H1 (cell line): ENCODE data around the gene SP7. TPM values are rescaled to one million over a fixed set of nuclear protein-coding genes. Genes with fewer than 3 reads are reported as not detected.

Source experiments
- CTCF ChIA-PET: fragments of 300-600 bp; sonication (Branson Sonifier 250); formaldehyde crosslinking; loops from one replicate; lab custom pipeline; 2021; ENCODE audit not compliant: partially characterized antibody; lab: Charles Lee
- POLR2A ChIA-PET: fragments of 300-600 bp; sonication (Branson Sonifier 250); formaldehyde crosslinking; loops from one replicate; lab custom pipeline; 2021; ENCODE audit warnings: inconsistent platforms; ENCODE audit not compliant: partially characterized antibody; lab: Charles Lee
- DNase-seq, 2 experiments: peaks; one replicate each; pipeline versions ENCODE4 v3.0.0 to v3.0.0-alpha.2; 2010 to 2022; ENCODE audit warnings: low spot score in 2 of 2, low read depth in 1 of 2, mixed read lengths in 1 of 2
- FAIRE-seq: peaks from 2 replicates; lab custom pipeline; 2011; peaks lifted over from hg19 to GRCh38; lab: Jason Lieb, UNC
- H2AFZ ChIP-seq: 2 replicates; pipeline ENCODE4 v1.8.1; 2012; ENCODE audit warnings: low read length, inconsistent platforms
- H2AK5ac ChIP-seq: 2 replicates; pipeline ENCODE4 v1.6.1; 2013; ENCODE audit warnings: low read depth, low read length
- H2BK120ac ChIP-seq: replicated peaks from 2 replicates; pipeline ENCODE3; 2013; ENCODE audit warnings: low read depth, low read length, inconsistent platforms
- H2BK12ac ChIP-seq: 2 replicates; pipeline ENCODE4 v1.6.1; 2013; ENCODE audit warnings: low read depth, low read length
- H2BK15ac ChIP-seq: 2 replicates; pipeline ENCODE4 v1.6.1; 2013; ENCODE audit warnings: low read length
- H2BK20ac ChIP-seq: 2 replicates; pipeline ENCODE4 v1.6.1; 2013; ENCODE audit warnings: low read length
- H2BK5ac ChIP-seq: 2 replicates; pipeline ENCODE4 v1.6.1; 2013; ENCODE audit warnings: low read depth, low read length
- H3K14ac ChIP-seq: 2 replicates; pipeline ENCODE4 v1.6.1; 2013; ENCODE audit warnings: inconsistent platforms; ENCODE audit not compliant: insufficient read length
- H3K18ac ChIP-seq: 2 replicates; pipeline ENCODE4 v1.6.1; 2013; ENCODE audit warnings: low read length; ENCODE audit errors: extremely low read depth
- H3K23ac ChIP-seq: 2 replicates; pipeline ENCODE4 v1.6.1; 2013; ENCODE audit warnings: inconsistent platforms; ENCODE audit not compliant: insufficient read length
- H3K23me2 ChIP-seq: 2 replicates; pipeline ENCODE4 v1.6.1; 2013; ENCODE audit warnings: low read depth, low read length
- H3K27ac ChIP-seq: 2 replicates; pipeline ENCODE4 v1.6.1; 2011; ENCODE audit warnings: low read depth, low read length, inconsistent platforms
- H3K27me3 ChIP-seq, 4 experiments: replicated peaks in 1 of 4; 1 replicate in 1 of 4; 2 replicates in 3 of 4; pipeline versions ENCODE4 v1.6.1 to v1.8.1; 2011 to 2013; ENCODE audit warnings: low read length in 3 of 4, mild to moderate bottlenecking in 3 of 4, inconsistent platforms in 2 of 4, mixed read lengths in 2 of 4, moderate library complexity in 1 of 4; ENCODE audit not compliant: control insufficient read depth in 3 of 4, insufficient read depth in 3 of 4; ENCODE audit errors: extremely low read depth in 1 of 4
- H3K36me3 ChIP-seq, 4 experiments: 2 replicates each; pipeline versions ENCODE4 v1.6.1 to v1.8.1; 2011 to 2013; ENCODE audit warnings: mild to moderate bottlenecking in 4 of 4, low read length in 3 of 4, moderate library complexity in 2 of 4, control low read depth in 1 of 4, inconsistent platforms in 1 of 4; ENCODE audit not compliant: insufficient read depth in 4 of 4, control insufficient read depth in 2 of 4
- H3K4ac ChIP-seq: replicated peaks from 2 replicates; pipeline ENCODE3; 2013; ENCODE audit warnings: low read length, low read depth, mixed read lengths, inconsistent platforms; ENCODE audit not compliant: insufficient read length
- H3K4me1 ChIP-seq, 4 experiments: replicated peaks in 1 of 4; 1 replicate in 1 of 4; 2 replicates in 3 of 4; pipeline versions ENCODE4 v1.6.1 to v1.8.1; 2011 to 2013; ENCODE audit warnings: low read length in 3 of 4, inconsistent platforms in 2 of 4, mixed read lengths in 1 of 4; ENCODE audit not compliant: insufficient read depth in 4 of 4, control insufficient read depth in 3 of 4
- H3K4me2 ChIP-seq, 2 experiments: 2 replicates each; pipeline versions ENCODE4 v1.6.1 to v1.8.1; 2011 to 2013; ENCODE audit warnings: low read depth in 2 of 2, low read length in 2 of 2, control low read depth in 1 of 2, inconsistent platforms in 1 of 2, mild to moderate bottlenecking in 1 of 2; ENCODE audit not compliant: insufficient read depth in 1 of 2
- H3K4me3 ChIP-seq, 4 experiments: fragments of 200-600, 300-600 bp in 1 of 4; sonication (generic), shearing (Covaris generic), sonication (Bioruptor Twin) in 1 of 4; 2 replicates each; pipeline versions ENCODE4 v1.5.1 to v1.8.1; 2011 to 2016; ENCODE audit warnings: low read length in 4 of 4, low read depth in 3 of 4, control low read depth in 2 of 4, inconsistent platforms in 2 of 4, mild to moderate bottlenecking in 2 of 4, mixed read lengths in 1 of 4, moderate library complexity in 1 of 4; ENCODE audit not compliant: insufficient read depth in 2 of 4; ENCODE audit errors: extremely low read depth in 1 of 4
- H3K56ac ChIP-seq: replicated peaks from 2 replicates; pipeline ENCODE3; 2013; ENCODE audit warnings: low read depth, mild to moderate bottlenecking, mixed read lengths, low read length, inconsistent platforms; ENCODE audit not compliant: insufficient read length
- H3K79me1 ChIP-seq: 2 replicates; pipeline ENCODE4 v1.6.1; 2013; ENCODE audit warnings: low read depth, low read length, control low read depth
- H3K79me2 ChIP-seq, 2 experiments: 2 replicates each; pipeline versions ENCODE4 v1.6.1 to v1.8.1; 2012 to 2013; ENCODE audit warnings: low read length in 2 of 2, mild to moderate bottlenecking in 2 of 2, inconsistent platforms in 1 of 2; ENCODE audit not compliant: insufficient read depth in 2 of 2, control insufficient read depth in 1 of 2
- H3K9ac ChIP-seq, 4 experiments: replicated peaks in 1 of 4; 1 replicate in 1 of 4; 2 replicates in 3 of 4; pipeline versions ENCODE4 v1.6.1 to v1.8.1; 2011 to 2013; ENCODE audit warnings: low read depth in 3 of 4, low read length in 3 of 4, control low read depth in 2 of 4, mild to moderate bottlenecking in 2 of 4, moderate library complexity in 2 of 4, inconsistent platforms in 1 of 4; ENCODE audit errors: extremely low read depth in 1 of 4
- H3K9me3 ChIP-seq, 2 experiments: 2 replicates each; pipeline versions ENCODE4 v1.6.1 to v1.8.1; 2012 to 2013; ENCODE audit warnings: mild to moderate bottlenecking in 2 of 2, moderate library complexity in 2 of 2, control low read depth in 1 of 2, inconsistent platforms in 1 of 2, low read depth in 1 of 2, low read length in 1 of 2, mixed read lengths in 1 of 2; ENCODE audit not compliant: insufficient read depth in 2 of 2
- H4K20me1 ChIP-seq, 2 experiments: replicated peaks in 1 of 2; 2 replicates each; pipeline versions ENCODE3 to v1.8.1; 2011 to 2013; ENCODE audit warnings: inconsistent platforms in 2 of 2, low read length in 2 of 2, mild to moderate bottlenecking in 1 of 2; ENCODE audit not compliant: insufficient read depth in 2 of 2, control insufficient read depth in 1 of 2
- H4K5ac ChIP-seq: 2 replicates; pipeline ENCODE4 v1.6.1; 2013; ENCODE audit warnings: low read length, low read depth, mixed read lengths, inconsistent platforms; ENCODE audit not compliant: insufficient read length
- H4K8ac ChIP-seq: 2 replicates; pipeline ENCODE4 v1.8.0; 2013; ENCODE audit warnings: mild to moderate bottlenecking, moderate library complexity, low read length, inconsistent platforms; ENCODE audit not compliant: insufficient read depth; ENCODE audit errors: extremely low read depth
- H4K91ac ChIP-seq: replicated peaks from 2 replicates; pipeline ENCODE3; 2013; ENCODE audit warnings: low read length, mixed read lengths, inconsistent platforms; ENCODE audit not compliant: insufficient read length
- WGBS, 2 experiments: shearing (Covaris generic) in 1 of 2; methylation state at CpG; one replicate each; pipeline versions ENCODE4 v1.1.6 to v1.1.7; 2013 to 2015; ENCODE audit warnings: low lambda C conversion rate in 2 of 2, mixed read lengths in 2 of 2, inconsistent platforms in 1 of 2, low coverage in 1 of 2, missing lambda C conversion rate in 1 of 2; ENCODE audit not compliant: insufficient replicate concordance in 2 of 2, insufficient coverage in 1 of 2, insufficient read length in 1 of 2; ENCODE audit errors: extremely low coverage in 1 of 2, missing lambda C conversion rate in 1 of 2; 5-methylcytosine and 5-hydroxymethylcytosine counted together
- polyA plus RNA-seq, 7 experiments: library from polyadenylated mRNA; depleted of rRNA in 3 of 7; stranded (reverse) in 5 of 7; unstranded in 2 of 7; fragments of >200 nt in 5 of 7; fragments of 200-250 nt in 2 of 7; gene quantifications; 1 replicate in 5 of 7; 2 replicates in 1 of 7; 4 replicates in 1 of 7; pipeline versions ENCODE4 v1.2.1 to v1.2.3, GENCODE V29; 2011 to 2013; ENCODE audit warnings: missing spikeins in 2 of 7, mixed read lengths in 2 of 7
- total RNA-seq: library from RNA; stranded (reverse); fragmentation: NEBNext Ultra II Directional; extraction: Animal tissue kit (Norgen Biotek cat#: 25700); gene quantifications from 2 replicates; pipeline ENCODE4 v1.2.1, GENCODE V29; 2021

Gene SP7
- total and polyA plus RNA-seq, 2 of the 8 experiments (the other 6 are each of a cell fraction or from before 2014, with no cell fraction given) = 0.12 to 0.13 TPM

GRCh38 chr12:53300187-53300586 is 36.0 kb downstream of the SP7 start:
- Histone ChIP-seq H4K5ac (no peak overlapping the region), H3K79me1 (peaks cover 6% of the 10 kb centered on the region), H3K4me2 (peak overlapping the region; percentile 90 to 96), H3K9ac (peak overlapping the region; percentile 35 to 76 (median 68)), H3K9me3 (no peaks in the 10 kb centered on the region), H2BK5ac (peak overlapping the region; percentile 95; the same call in 1 of the 2 replicates), H3K23me2 (peaks cover 11% of the 10 kb centered on the region), H2BK120ac (no peak overlapping the region), H3K4me3 (peak overlapping the region; percentile 52 to 98 (median 89)), H2AFZ (peak overlapping the region; percentile 10), H3K36me3 (peaks cover 4 to 27% (median 16%) of the 10 kb centered on the region in 4 experiments; a peak in 6 of 8 replicates), H3K18ac (no peak overlapping the region; the same call in 1 of the 2 replicates), H2BK20ac (no peak overlapping the region), H3K14ac (no peak overlapping the region), H3K27me3 (no peaks in the 10 kb centered on the region), H4K91ac (no peak overlapping the region), H2BK15ac (peak overlapping the region; percentile 25; the same call in 1 of the 2 replicates), H3K56ac (no peak overlapping the region), H2AK5ac (no peak overlapping the region), H3K4me1 (peaks cover 0 to 5% (median 2%) of the 10 kb centered on the region in 4 experiments; a peak in 4 of 7 replicates), H4K8ac (0 out of 2 replicates have a peak overlapping the region, but pooled peaks have one; percentile 87), H3K27ac (peak overlapping the region; percentile 51), H3K79me2 (peaks cover 5 to 28% of the 10 kb centered on the region in 2 experiments; a peak in 3 of 4 replicates), H3K23ac (no peak overlapping the region), H4K20me1 (peaks cover 0 to 2% of the 10 kb centered on the region in 2 experiments), H3K4ac (no peak overlapping the region), H2BK12ac (no peak overlapping the region)
- no peak for FAIRE-seq
- ChIA-PET POLR2A (interaction anchor here (1.0 to 5.4 kb wide), 7 partner anchors 8 to 101 kb away, joined by 3 to 30 read pairs (median 7); partner anchors contain the start of gene AAAS), CTCF (interaction anchor here (1.3 to 28.3 kb wide), 7 partner anchors 9 to 103 kb away, joined by 3 to 573 read pairs (median 14); partner anchors contain the start of genes AAAS and ITGB7)
- WGBS, 2 experiments = 13% methylated on average over 12 of the region's 12 CpGs; no CpG with 5 or more reads in 1 of the 2 experiments
- no peak for DNase-seq
